Gastroesophageal sphincter (tissue), 3 donors: ENCODE data around the gene CDC42EP5.

ENCODE experiments used
- POLR2A ChIP-seq, 2 donors: fragments of 450-650 bp; IDR thresholded peaks; one replicate each; pipeline ENCODE4 v1.6.1; 2017; ENCODE audit warnings: antibody characterized with exemption in 2 of 2, mild to moderate bottlenecking in 2 of 2, moderate library complexity in 1 of 2
- TF ChIP-seq, protein P1 (sequence below), 4 experiments: fragments of 200-600 bp in 2 of 4; fragments of 450-650 bp in 2 of 4; sonication (generic) in 1 of 4; IDR thresholded peaks; one replicate each; pipeline ENCODE4 v1.5.1; 2017 to 2019; ENCODE audit warnings: antibody characterized with exemption in 4 of 4, mild to moderate bottlenecking in 2 of 4, moderate library complexity in 2 of 4

DNA sequence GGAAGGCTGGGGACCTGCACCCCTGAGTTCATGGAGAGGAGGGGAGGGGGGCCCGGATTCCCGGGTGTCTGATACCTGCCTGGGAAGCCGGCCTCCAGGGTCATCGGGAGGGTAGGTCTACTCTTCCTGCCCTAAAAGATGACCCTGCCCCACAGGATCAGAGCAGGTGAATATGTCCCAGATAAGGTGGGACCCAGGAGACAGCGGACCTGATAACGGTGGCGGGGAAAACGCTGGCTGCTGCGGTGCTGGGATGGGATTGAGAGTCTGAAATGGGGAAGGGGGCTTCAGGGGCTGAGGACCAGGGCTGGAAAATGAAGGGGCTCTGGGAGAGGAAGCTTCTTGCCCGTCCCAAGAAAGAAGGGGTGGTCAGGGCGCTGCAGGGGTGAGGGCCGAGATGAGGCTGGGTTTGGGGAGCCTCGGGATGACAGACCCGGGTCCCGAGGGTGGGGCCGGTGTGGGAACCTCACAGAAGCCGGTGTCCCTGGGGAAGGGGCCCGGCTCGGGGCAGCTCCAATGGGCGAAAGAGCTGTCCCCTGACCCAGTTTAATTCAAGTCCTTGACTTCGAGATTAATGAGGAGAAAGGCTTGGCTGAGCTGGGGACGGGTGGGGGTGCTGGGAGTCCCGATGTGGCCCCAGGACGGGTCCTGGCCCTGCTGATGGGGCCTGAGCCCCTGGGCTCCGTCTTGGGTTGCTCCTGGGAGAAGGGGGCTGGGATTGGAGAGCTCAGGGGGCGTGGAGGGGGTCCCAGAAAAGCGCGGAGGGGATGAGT is 57.0 kb downstream of the CDC42EP5 start:
- TF ChIP-seq, protein P1, sequence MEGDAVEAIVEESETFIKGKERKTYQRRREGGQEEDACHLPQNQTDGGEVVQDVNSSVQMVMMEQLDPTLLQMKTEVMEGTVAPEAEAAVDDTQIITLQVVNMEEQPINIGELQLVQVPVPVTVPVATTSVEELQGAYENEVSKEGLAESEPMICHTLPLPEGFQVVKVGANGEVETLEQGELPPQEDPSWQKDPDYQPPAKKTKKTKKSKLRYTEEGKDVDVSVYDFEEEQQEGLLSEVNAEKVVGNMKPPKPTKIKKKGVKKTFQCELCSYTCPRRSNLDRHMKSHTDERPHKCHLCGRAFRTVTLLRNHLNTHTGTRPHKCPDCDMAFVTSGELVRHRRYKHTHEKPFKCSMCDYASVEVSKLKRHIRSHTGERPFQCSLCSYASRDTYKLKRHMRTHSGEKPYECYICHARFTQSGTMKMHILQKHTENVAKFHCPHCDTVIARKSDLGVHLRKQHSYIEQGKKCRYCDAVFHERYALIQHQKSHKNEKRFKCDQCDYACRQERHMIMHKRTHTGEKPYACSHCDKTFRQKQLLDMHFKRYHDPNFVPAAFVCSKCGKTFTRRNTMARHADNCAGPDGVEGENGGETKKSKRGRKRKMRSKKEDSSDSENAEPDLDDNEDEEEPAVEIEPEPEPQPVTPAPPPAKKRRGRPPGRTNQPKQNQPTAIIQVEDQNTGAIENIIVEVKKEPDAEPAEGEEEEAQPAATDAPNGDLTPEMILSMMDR (IDR thresholded peaks at IDR 0.05), result no peak
- no peak for TF ChIP-seq POLR2A (IDR thresholded peaks at IDR 0.05)
